Activated CD8-positive, alpha-beta T cell treated with anti-CD3 and anti-CD28 coated beads, Interleukin-2, amount 10 ng/mL, durations not matched to agents 7 days and 5 days (primary cell): ENCODE measurements around the gene GRID1. TPM values are rescaled to one million over a fixed set of nuclear protein-coding genes. Genes with fewer than 3 reads are reported as not detected.

Source experiments
- ATAC-seq: fragments of 150-1000 bp; cut with Tn5 transposase; one replicate; pipeline ENCODE4 v1.10.0; 2021; ENCODE audit warnings: moderate library complexity
- CTCF ChIA-PET: fragments of 350-600 bp; sonication (Branson Sonifier 250); formaldehyde crosslinking; loops from one replicate; lab custom pipeline; 2021; ENCODE audit warnings: antibody characterized with exemption; lab: Charles Lee
- POLR2A ChIA-PET: fragments of 350-600 bp; sonication (Branson Sonifier 250); formaldehyde crosslinking; loops from one replicate; lab custom pipeline; 2021; ENCODE audit warnings: antibody characterized with exemption; lab: Charles Lee
- DNase-seq: peaks from one replicate; pipeline ENCODE4 v3.0.0-alpha.2; 2020
- H3K27ac Mint-ChIP-seq: one replicate; pipeline ENCODE4 v1.8.0; 2021; ENCODE audit warnings: mild to moderate bottlenecking, mixed read lengths
- H3K27me3 Mint-ChIP-seq: one replicate; pipeline ENCODE4 v1.8.0; 2021; ENCODE audit warnings: low read depth, mixed read lengths
- H3K36me3 Mint-ChIP-seq: one replicate; pipeline ENCODE4 v1.8.0; 2021; ENCODE audit warnings: low read depth, mixed read lengths
- H3K4me1 Mint-ChIP-seq: one replicate; pipeline ENCODE4 v1.8.0; 2021; ENCODE audit warnings: low read depth, mixed read lengths
- H3K4me3 Mint-ChIP-seq: one replicate; pipeline ENCODE4 v1.8.0; 2021; ENCODE audit warnings: mild to moderate bottlenecking, mixed read lengths
- H3K9me3 Mint-ChIP-seq: one replicate; pipeline ENCODE4 v1.8.0; 2022; ENCODE audit warnings: mixed read lengths; ENCODE audit not compliant: insufficient read depth
- total RNA-seq, 2 experiments: library from RNA; stranded (reverse); gene quantifications; one replicate each; pipeline ENCODE4 v1.2.3, GENCODE V29; 2021

The GRID1 gene
- total RNA-seq, 2 experiments from 2014 or later = not detected

DNA sequence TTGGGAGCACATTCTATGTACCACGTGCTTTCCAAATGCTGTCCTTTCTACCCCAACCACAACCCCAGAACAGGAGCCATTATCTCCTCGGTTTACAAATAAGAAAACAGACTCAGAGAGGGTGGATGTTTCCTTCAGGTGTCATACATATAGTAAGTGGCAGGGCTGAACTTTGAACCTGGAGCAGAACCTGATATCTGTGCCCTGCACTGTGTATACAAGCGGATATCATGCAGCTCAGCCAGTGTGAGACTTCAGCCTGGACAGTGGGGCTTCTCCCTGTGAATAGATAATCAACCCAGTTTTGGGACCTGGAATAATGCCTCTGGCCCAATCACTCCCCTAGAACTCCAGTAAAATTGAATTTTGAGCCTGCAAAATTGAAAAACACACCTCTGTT lies 341.1 kb downstream of the GRID1 start:
- CTCF ChIA-PET = no interaction called here
- no peak overlapping the region for H3K27ac Mint-ChIP-seq
- no peaks in the 10 kb centered on the region for H3K9me3 Mint-ChIP-seq
- ATAC-seq = no peak
- no peaks in the 10 kb centered on the region for H3K27me3 Mint-ChIP-seq
- H3K4me1 Mint-ChIP-seq = no peaks in the 10 kb centered on the region
- DNase-seq = no peak
- POLR2A ChIA-PET = no interaction called here
- no peaks in the 10 kb centered on the region for H3K36me3 Mint-ChIP-seq
- no peak overlapping the region for H3K4me3 Mint-ChIP-seq

- ATAC-seq (no peak), DNase-seq (no peak)
- POLR2A ChIA-PET = no interaction called here
- Mint-ChIP-seq H3K9me3 (no peaks in the 10 kb centered on the region), H3K27ac (no peak overlapping the region), H3K4me3 (no peak overlapping the region), H3K36me3 (no peaks in the 10 kb centered on the region), H3K4me1 (no peaks in the 10 kb centered on the region), H3K27me3 (no peaks in the 10 kb centered on the region)
- CTCF ChIA-PET = no interaction called here
Measured at GRCh38 chr10:86024281-86025041, 342.1 kb downstream of the GRID1 start.

DNA sequence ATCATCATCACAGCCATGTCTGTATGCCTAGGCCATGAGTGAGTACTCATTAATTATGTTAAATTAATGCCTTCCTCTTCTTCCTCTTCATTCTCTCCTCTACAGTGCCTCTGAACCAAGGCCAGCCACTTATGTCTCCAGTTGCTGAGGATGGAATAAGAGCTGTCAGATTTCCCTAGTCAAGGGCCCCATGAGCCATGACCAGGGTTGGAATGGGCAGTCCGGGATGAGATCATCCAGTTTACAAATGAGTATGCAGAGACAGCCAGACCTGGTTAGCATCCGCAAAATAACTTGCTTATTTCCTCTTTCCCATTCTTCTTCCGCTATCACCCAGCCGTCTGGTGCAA lies 342.7 kb downstream of the GRID1 start:
- H3K9me3 Mint-ChIP-seq = no peaks in the 10 kb centered on the region
- H3K27ac Mint-ChIP-seq = no peak overlapping the region
- CTCF ChIA-PET = no interaction called here
- DNase-seq = no peak
- no peak overlapping the region for H3K4me3 Mint-ChIP-seq
- no peak for ATAC-seq
- POLR2A ChIA-PET = no interaction called here
- H3K4me1 Mint-ChIP-seq = no peaks in the 10 kb centered on the region
- H3K36me3 Mint-ChIP-seq = no peaks in the 10 kb centered on the region
- H3K27me3 Mint-ChIP-seq = no peaks in the 10 kb centered on the region

DNA sequence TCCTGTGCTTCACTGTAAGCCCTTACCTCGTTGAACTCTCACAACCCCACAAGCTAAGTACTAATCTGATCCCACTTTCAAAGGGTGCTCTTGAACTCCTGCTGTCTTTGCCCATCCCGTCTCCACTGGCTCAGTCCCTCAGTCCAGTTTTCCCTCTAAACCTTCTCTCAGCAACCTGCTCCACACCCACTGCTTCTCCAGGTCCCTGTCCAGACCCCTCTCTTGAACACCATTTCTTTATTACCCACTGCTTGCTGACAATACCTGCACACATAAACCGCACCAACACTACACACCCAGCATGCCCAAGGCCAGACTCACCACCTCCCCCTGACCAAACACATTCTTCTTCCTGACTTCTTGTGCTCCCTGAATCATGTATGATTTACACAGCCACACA lies 343.3 kb downstream of the GRID1 start:
- ChIA-PET POLR2A (no interaction called here), CTCF (no interaction called here)

GRCh38 chr10:86022906-86023305 lies 343.7 kb downstream of the GRID1 start:
- Mint-ChIP-seq H3K4me3 (no peak overlapping the region), H3K27me3 (no peaks in the 10 kb centered on the region), H3K36me3 (no peaks in the 10 kb centered on the region), H3K27ac (no peak overlapping the region), H3K4me1 (no peaks in the 10 kb centered on the region), H3K9me3 (no peaks in the 10 kb centered on the region)
- ChIA-PET POLR2A (no interaction called here), CTCF (no interaction called here)
- DNase-seq (no peak), ATAC-seq (no peak)

More for the DNA sequence above, 343.3 kb downstream of the GRID1 start:
- H3K27me3 Mint-ChIP-seq = no peaks in the 10 kb centered on the region
- DNase-seq (no peak), ATAC-seq (no peak)
- H3K36me3 Mint-ChIP-seq = no peaks in the 10 kb centered on the region
- no peaks in the 10 kb centered on the region for H3K4me1 Mint-ChIP-seq
- no peak overlapping the region for H3K27ac Mint-ChIP-seq
- H3K4me3 Mint-ChIP-seq = no peak overlapping the region
- H3K9me3 Mint-ChIP-seq = no peaks in the 10 kb centered on the region

DNA sequence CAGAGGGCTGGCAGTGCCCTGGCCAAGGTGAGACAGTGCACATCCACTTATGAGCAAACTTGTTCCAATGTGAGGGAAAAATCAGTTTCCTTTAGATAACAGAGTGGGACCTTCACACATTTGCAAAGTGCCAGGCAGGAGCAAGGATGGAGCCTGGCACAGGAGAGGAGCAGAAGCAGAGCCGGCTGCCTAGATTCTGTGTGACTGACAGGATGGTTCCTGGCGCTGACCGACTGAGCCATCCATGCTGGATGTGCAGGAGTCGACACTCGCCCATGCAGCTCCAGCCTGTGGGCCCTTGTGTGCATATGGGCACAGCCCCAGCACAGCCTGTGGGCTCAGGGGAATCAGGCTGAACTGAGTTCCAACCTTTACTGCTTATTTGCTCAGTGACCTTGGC lies 346.5 kb downstream of the GRID1 start:
- CTCF ChIA-PET = no interaction called here
- Mint-ChIP-seq H3K9me3 (no peaks in the 10 kb centered on the region), H3K27ac (no peak overlapping the region), H3K4me3 (no peak overlapping the region), H3K27me3 (no peaks in the 10 kb centered on the region), H3K4me1 (no peaks in the 10 kb centered on the region), H3K36me3 (no peaks in the 10 kb centered on the region)
- POLR2A ChIA-PET = no interaction called here
- ATAC-seq (no peak), DNase-seq (no peak)

- CTCF ChIA-PET = no interaction called here
- no peaks in the 10 kb centered on the region for H3K36me3 Mint-ChIP-seq
Measured at GRCh38 chr10:86019141-86019540, 347.5 kb downstream of the GRID1 start.

DNA sequence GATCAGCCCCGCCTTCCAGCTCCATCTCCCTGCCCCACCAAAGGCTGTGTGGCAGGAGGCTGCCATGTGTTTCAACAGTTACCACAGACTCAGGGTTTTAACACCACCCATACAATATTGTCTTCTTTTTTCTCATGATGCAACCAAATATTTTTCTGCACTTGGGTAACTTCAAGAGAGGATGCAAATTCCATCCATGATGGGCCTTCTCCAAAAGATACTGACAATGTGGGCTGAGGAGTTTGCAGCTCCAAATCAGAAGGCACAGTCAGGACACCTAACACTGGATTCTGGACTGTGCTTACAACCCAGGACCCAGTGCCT lies 347.9 kb downstream of the GRID1 start:
- ATAC-seq (no peak), DNase-seq (no peak)
- Mint-ChIP-seq H3K4me3 (no peak overlapping the region), H3K9me3 (no peaks in the 10 kb centered on the region), H3K36me3 (no peaks in the 10 kb centered on the region), H3K27ac (no peak overlapping the region), H3K4me1 (no peaks in the 10 kb centered on the region), H3K27me3 (no peaks in the 10 kb centered on the region)
- ChIA-PET POLR2A (no interaction called here), CTCF (no interaction called here)

More at GRCh38 chr10:86019141-86019540, 347.5 kb downstream of the GRID1 start:
- H3K4me1 Mint-ChIP-seq = no peaks in the 10 kb centered on the region
- H3K4me3 Mint-ChIP-seq = no peak overlapping the region
- no peak overlapping the region for H3K27ac Mint-ChIP-seq
- no peaks in the 10 kb centered on the region for H3K27me3 Mint-ChIP-seq
- POLR2A ChIA-PET = no interaction called here
- ATAC-seq = no peak
- no peaks in the 10 kb centered on the region for H3K9me3 Mint-ChIP-seq
- DNase-seq = no peak

GRCh38 chr10:86017841-86018734 lies 348.5 kb downstream of the GRID1 start:
- DNase-seq = no peak
- H3K4me3 Mint-ChIP-seq = no peak overlapping the region

GRCh38 chr10:86013568-86013967 lies 353.0 kb downstream of the GRID1 start:
- Mint-ChIP-seq H3K27me3 (peaks cover 3% of the 10 kb centered on the region), H3K36me3 (no peaks in the 10 kb centered on the region), H3K9me3 (no peaks in the 10 kb centered on the region), H3K27ac (no peak overlapping the region), H3K4me3 (no peak overlapping the region), H3K4me1 (no peaks in the 10 kb centered on the region)
- DNase-seq (no peak), ATAC-seq (no peak)
- CTCF ChIA-PET = no interaction called here
- POLR2A ChIA-PET = no interaction called here

More at GRCh38 chr10:86017841-86018734, 348.5 kb downstream of the GRID1 start:
- H3K4me1 Mint-ChIP-seq = no peaks in the 10 kb centered on the region
- POLR2A ChIA-PET = no interaction called here
- ATAC-seq = no peak
- H3K9me3 Mint-ChIP-seq = no peaks in the 10 kb centered on the region
- no peaks in the 10 kb centered on the region for H3K36me3 Mint-ChIP-seq
- H3K27ac Mint-ChIP-seq = no peak overlapping the region
- H3K27me3 Mint-ChIP-seq = no peaks in the 10 kb centered on the region
- CTCF ChIA-PET = no interaction called here

- Mint-ChIP-seq H3K4me3 (no peak overlapping the region), H3K4me1 (no peaks in the 10 kb centered on the region), H3K9me3 (no peaks in the 10 kb centered on the region), H3K36me3 (no peaks in the 10 kb centered on the region), H3K27ac (no peak overlapping the region), H3K27me3 (peaks cover 3% of the 10 kb centered on the region)
- POLR2A ChIA-PET = no interaction called here
- DNase-seq = no peak
- no peak for ATAC-seq
- CTCF ChIA-PET = no interaction called here
Measured at GRCh38 chr10:86007171-86007570, 359.4 kb downstream of the GRID1 start.

DNA sequence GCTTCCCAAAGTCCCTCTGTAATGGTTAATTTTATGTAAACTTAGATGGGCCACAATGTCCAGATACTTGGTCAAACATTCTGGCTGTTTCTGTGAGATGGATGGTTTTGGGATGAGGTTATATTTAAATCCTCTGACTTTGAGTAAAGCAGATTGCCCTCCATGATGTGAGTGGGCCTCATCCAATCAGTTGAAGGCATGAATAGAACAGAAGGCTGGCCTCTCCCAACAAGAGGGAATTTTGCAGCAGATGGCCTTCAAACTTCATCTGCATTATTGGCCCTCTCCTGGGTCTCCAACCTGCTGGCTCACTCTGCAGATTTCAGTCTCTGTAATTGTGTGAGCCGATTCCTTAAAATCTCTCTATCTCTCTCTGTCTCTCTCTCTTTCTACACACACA lies 362.3 kb downstream of the GRID1 start:
- H3K9me3 Mint-ChIP-seq = no peaks in the 10 kb centered on the region
- H3K27ac Mint-ChIP-seq = no peak overlapping the region
- H3K4me1 Mint-ChIP-seq = no peaks in the 10 kb centered on the region
- no peaks in the 10 kb centered on the region for H3K36me3 Mint-ChIP-seq
- ATAC-seq (no peak), DNase-seq (no peak)
- POLR2A ChIA-PET = no interaction called here
- no peak overlapping the region for H3K4me3 Mint-ChIP-seq
- CTCF ChIA-PET = no interaction called here
- H3K27me3 Mint-ChIP-seq = peaks cover 13% of the 10 kb centered on the region
